Sigmoid colon (tissue), 7 donors: ENCODE results near the gene SLC9A9. TPM values are rescaled to one million over a fixed set of nuclear protein-coding genes. Genes with fewer than 3 reads are reported as not detected.

ENCODE experiments used
- DNase-seq: peaks from one replicate; pipeline ENCODE4 v3.0.0-alpha.2; 2019
- H3K27ac ChIP-seq, 4 donors: fragments of 200-600 bp; sonication (generic); one replicate each; pipeline ENCODE4 v1.5.1; 2016 to 2019; ENCODE audit warnings: mild to moderate bottlenecking in 1 of 4
- H3K27me3 ChIP-seq, 3 donors: fragments of 200-600 bp; sonication (generic); one replicate each; pipeline ENCODE4 v1.5.1; 2019; ENCODE audit warnings: mild to moderate bottlenecking in 1 of 3
- H3K36me3 ChIP-seq, 4 donors: fragments of 200-600 bp; sonication (generic); one replicate each; pipeline ENCODE4 v1.5.1; 2016 to 2019
- H3K4me1 ChIP-seq, 4 donors: fragments of 200-600 bp; sonication (generic); one replicate each; pipeline ENCODE4 v1.5.1; 2017 to 2019
- H3K4me3 ChIP-seq, 4 donors: fragments of 200-600 bp; sonication (generic); one replicate each; pipeline ENCODE4 v1.5.1; 2017 to 2019; ENCODE audit warnings: mild to moderate bottlenecking in 2 of 4, moderate library complexity in 1 of 4
- H3K9me3 ChIP-seq, 4 donors: fragments of 200-600 bp in 3 of 4; sonication (generic) in 3 of 4; one replicate each; pipeline versions ENCODE4 v1.5.1 to v1.6.1; 2013 to 2019
- CTCF ChIP-seq, 4 experiments: fragments of 450-650 bp in 3 of 4; fragments of 200-600 bp in 1 of 4; IDR thresholded peaks; one replicate each; pipeline ENCODE4 v1.5.1; 2016 to 2019; ENCODE audit warnings: antibody characterized with exemption in 4 of 4, mild to moderate bottlenecking in 3 of 4, moderate library complexity in 2 of 4
- EP300 ChIP-seq, 4 donors: sonication (generic); formaldehyde crosslinking; IDR thresholded peaks; one replicate each; pipeline ENCODE4 v1.6.1; 2017; ENCODE audit warnings: antibody characterized with exemption in 4 of 4
- POLR2A ChIP-seq, 2 donors: fragments of 450-650 bp; IDR thresholded peaks; one replicate each; pipeline ENCODE4 v1.6.1; 2016; ENCODE audit warnings: antibody characterized with exemption in 2 of 2, mild to moderate bottlenecking in 2 of 2, moderate library complexity in 2 of 2
- POLR2AphosphoS5 ChIP-seq, 4 donors: sonication (generic); formaldehyde crosslinking; IDR thresholded peaks; one replicate each; pipeline ENCODE4 v1.6.1; 2017; ENCODE audit warnings: antibody characterized with exemption in 4 of 4
- WGBS, 2 donors: extraction: QIAGEN DNeasy Blood & Tissue Kit; methylation state at CpG; one replicate each; pipeline ENCODE4 v1.1.7; 2013; 5-methylcytosine and 5-hydroxymethylcytosine counted together
- intact Hi-C: fragments of 100-400 bp; cut with DNase I; formaldehyde crosslinking; loops from one replicate; pipeline ENCODE4 v1.15.1; 2023
- polyA plus RNA-seq, 3 donors: library from polyadenylated mRNA; stranded (reverse); fragments of 200-250 nt; gene quantifications; one replicate each; pipeline ENCODE4 v1.2.3, GENCODE V29; 2013
- total RNA-seq, 4 donors: library from RNA; depleted of rRNA; stranded (reverse); fragments of >200 nt; gene quantifications; one replicate each; pipeline ENCODE4 v1.1.0, GENCODE V29; 2016
- donor health status: healthy with polysubstance abuse.
- donor health status: Bipolar disorder and iron deficiency.
- donor health status: healthy.

SLC9A9 gene
- total and polyA plus RNA-seq, 7 donors, result 2.4 to 29.9 (median 18.9) TPM

GRCh38 chr3:143716731-143717130 is 131.5 kb downstream of the SLC9A9 start:
- Histone ChIP-seq H3K36me3 (no peaks in the 10 kb centered on the region), H3K4me1 (no peaks in the 10 kb centered on the region), H3K9me3 (no peaks in the 10 kb centered on the region), H3K27ac (no peak overlapping the region), H3K27me3 (no peaks in the 10 kb centered on the region), H3K4me3 (no peak overlapping the region)
- no peak for TF ChIP-seq POLR2AphosphoS5 (IDR thresholded peaks at IDR 0.05)
- no peak for TF ChIP-seq EP300 (IDR thresholded peaks at IDR 0.05)
- TF ChIP-seq POLR2A (IDR thresholded peaks at IDR 0.05), result no peak
- no peak for TF ChIP-seq CTCF (IDR thresholded peaks at IDR 0.05)
- WGBS, 2 donors, result 79 to 80% methylated on average over 4 of the region's 4 CpGs
- intact Hi-C loops, result no loop called here
- no peak for DNase-seq

DNA sequence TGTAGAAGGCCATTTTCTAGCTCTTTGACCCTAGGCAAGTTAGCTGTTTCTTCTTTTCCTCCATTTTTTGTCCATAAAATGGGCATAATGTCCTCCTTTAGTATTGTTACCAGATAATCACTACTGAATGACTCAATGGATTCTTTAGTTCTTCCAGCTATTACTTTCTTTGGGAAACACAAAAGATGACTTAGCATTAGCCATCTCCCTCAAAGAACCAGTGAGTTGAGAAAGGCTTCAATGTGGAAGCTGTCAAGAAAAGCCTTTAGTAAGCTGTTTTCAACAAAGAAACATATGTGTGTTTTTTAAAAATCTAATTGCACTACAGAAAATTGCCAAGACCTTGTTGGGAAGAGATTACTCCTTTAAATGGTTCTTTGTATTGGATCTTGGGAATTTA is 135.7 kb downstream of the SLC9A9 start:
- no peak overlapping the region for H3K4me3 ChIP-seq
- H3K27me3 ChIP-seq, result no peaks in the 10 kb centered on the region
- intact Hi-C loops, result no loop called here

GRCh38 chr3:143707848-143708247 is 140.4 kb downstream of the SLC9A9 start:
- no peaks in the 10 kb centered on the region for H3K36me3 ChIP-seq
- TF ChIP-seq POLR2AphosphoS5 (IDR thresholded peaks at IDR 0.05), result no peak
- TF ChIP-seq POLR2A (IDR thresholded peaks at IDR 0.05), result no peak
- no peak for TF ChIP-seq EP300 (IDR thresholded peaks at IDR 0.05)
- no peak overlapping the region for H3K4me3 ChIP-seq
- intact Hi-C loops, result no loop called here
- WGBS, 2 donors, result 65 to 71% methylated on average over 1 of the region's 1 CpG
- H3K4me1 ChIP-seq, result peaks cover 0 to 4% (median 0%) of the 10 kb centered on the region in 4 donors
- DNase-seq, result no peak
- no peak overlapping the region for H3K27ac ChIP-seq
- H3K27me3 ChIP-seq, result no peaks in the 10 kb centered on the region
- H3K9me3 ChIP-seq, result no peaks in the 10 kb centered on the region

More for the DNA sequence above, 135.7 kb downstream of the SLC9A9 start:
- Histone ChIP-seq H3K4me1 (peaks cover 0 to 4% (median 0%) of the 10 kb centered on the region in 4 donors), H3K9me3 (no peaks in the 10 kb centered on the region), H3K27ac (no peak overlapping the region), H3K36me3 (no peaks in the 10 kb centered on the region)
- DNase-seq, result no peak
- TF ChIP-seq CTCF (IDR thresholded peaks at IDR 0.05) (no peak), EP300 (IDR thresholded peaks at IDR 0.05) (no peak), POLR2A (IDR thresholded peaks at IDR 0.05) (no peak), POLR2AphosphoS5 (IDR thresholded peaks at IDR 0.05) (no peak)

- H3K27me3 ChIP-seq, result no peaks in the 10 kb centered on the region
- H3K27ac ChIP-seq, result no peak overlapping the region
- H3K4me3 ChIP-seq, result no peak overlapping the region
- DNase-seq, result no peak
- TF ChIP-seq EP300 (IDR thresholded peaks at IDR 0.05) (no peak), POLR2AphosphoS5 (IDR thresholded peaks at IDR 0.05) (no peak), CTCF (IDR thresholded peaks at IDR 0.05) (no peak), POLR2A (IDR thresholded peaks at IDR 0.05) (no peak)
- intact Hi-C loops, result no loop called here
- no peaks in the 10 kb centered on the region for H3K4me1 ChIP-seq
- H3K9me3 ChIP-seq, result no peaks in the 10 kb centered on the region
- no peaks in the 10 kb centered on the region for H3K36me3 ChIP-seq
- 89 to 90% methylated on average over 1 of the region's 1 CpG for WGBS, 2 donors
These were observed 147.8 kb downstream of the SLC9A9 start for GRCh38 chr3:143700431-143700975.

DNA sequence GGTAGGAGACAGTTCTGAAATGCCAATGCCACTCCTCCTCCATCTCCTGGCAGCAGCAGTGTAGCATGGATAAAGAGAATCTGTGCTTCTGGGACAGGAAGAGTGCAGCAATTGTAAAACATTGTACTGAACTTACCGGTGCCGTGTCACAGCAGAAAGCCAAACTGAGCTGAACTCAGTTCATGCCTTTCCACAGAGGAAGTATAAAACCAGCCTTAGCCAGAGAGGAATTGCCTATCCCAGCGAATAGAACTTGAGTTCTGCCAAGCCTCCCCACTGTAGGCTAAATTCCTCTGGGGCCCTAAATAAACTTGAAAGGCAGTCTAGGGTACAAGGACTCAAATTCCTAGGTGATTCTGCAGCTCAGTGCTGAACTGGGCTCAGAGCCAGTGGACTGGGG is 148.8 kb downstream of the SLC9A9 start:
- WGBS, 2 donors, result 85 to 91% methylated on average over 3 of the region's 3 CpGs
- H3K27ac ChIP-seq, result no peak overlapping the region
- no peaks in the 10 kb centered on the region for H3K36me3 ChIP-seq
- H3K4me1 ChIP-seq, result no peaks in the 10 kb centered on the region
- intact Hi-C loops, result no loop called here
- no peaks in the 10 kb centered on the region for H3K27me3 ChIP-seq
- no peak for DNase-seq
- TF ChIP-seq EP300 (IDR thresholded peaks at IDR 0.05), result no peak
- no peak for TF ChIP-seq POLR2A (IDR thresholded peaks at IDR 0.05)
- no peak for TF ChIP-seq CTCF (IDR thresholded peaks at IDR 0.05)
- no peak for TF ChIP-seq POLR2AphosphoS5 (IDR thresholded peaks at IDR 0.05)
- H3K9me3 ChIP-seq, result no peaks in the 10 kb centered on the region
- no peak overlapping the region for H3K4me3 ChIP-seq
